Natural killer cell (primary cell): ENCODE data around the gene MB. TPM values are rescaled to one million over a fixed set of nuclear protein-coding genes. Genes with fewer than 3 reads are reported as not detected.

Source experiments
- ATAC-seq, 3 donors: fragments of 150-1000 bp in 2 of 3; fragments of 200-7000 bp in 1 of 3; cut with Tn5 transposase; 1 replicate in 1 of 3; 2 replicates in 2 of 3; pipeline ENCODE4 v1.10.0; 2021; ENCODE audit warnings: mild to moderate bottlenecking in 2 of 3, moderate library complexity in 2 of 3
- DNase-seq, 2 donors: peaks; one replicate each; pipeline versions ENCODE4 v3.0.0 to v3.0.0-alpha.2; 2013 to 2021; ENCODE audit warnings: mixed read lengths in 1 of 2
- H3K27ac ChIP-seq: one replicate; pipeline ENCODE4 v1.5.1; 2013; ENCODE audit warnings: mild to moderate bottlenecking, low read length
- H3K27me3 ChIP-seq: one replicate; pipeline ENCODE4 v1.6.1; 2013; ENCODE audit warnings: low read length; ENCODE audit not compliant: control insufficient read depth, insufficient read depth
- H3K36me3 ChIP-seq: one replicate; pipeline ENCODE4 v1.6.1; 2013; ENCODE audit warnings: low read length; ENCODE audit not compliant: control insufficient read depth, insufficient read depth
- H3K4me1 ChIP-seq: one replicate; pipeline ENCODE4 v1.6.1; 2013; ENCODE audit warnings: low read length; ENCODE audit not compliant: control insufficient read depth, insufficient read depth
- H3K4me3 ChIP-seq: one replicate; pipeline ENCODE4 v1.5.1; 2013; ENCODE audit warnings: low read length
- H3K9me3 ChIP-seq: one replicate; pipeline ENCODE4 v1.6.1; 2013; ENCODE audit warnings: low read length; ENCODE audit not compliant: control insufficient read depth, insufficient read depth
- H3K27ac Mint-ChIP-seq, 2 donors: one replicate each; pipeline ENCODE4 v1.8.0; 2022; ENCODE audit warnings: mild to moderate bottlenecking in 2 of 2, mixed read lengths in 2 of 2, moderate library complexity in 1 of 2
- H3K27me3 Mint-ChIP-seq, 2 donors: one replicate each; pipeline ENCODE4 v1.8.0; 2022; ENCODE audit warnings: low read depth in 2 of 2, mixed read lengths in 2 of 2
- H3K36me3 Mint-ChIP-seq: one replicate; pipeline ENCODE4 v1.8.0; 2022; ENCODE audit warnings: mixed read lengths
- H3K4me1 Mint-ChIP-seq, 2 donors: one replicate each; pipeline ENCODE4 v1.8.0; 2022; ENCODE audit warnings: mixed read lengths in 2 of 2
- H3K4me3 Mint-ChIP-seq: one replicate; pipeline ENCODE4 v1.8.0; 2022; ENCODE audit warnings: mild to moderate bottlenecking, moderate library complexity, mixed read lengths
- H3K9me3 Mint-ChIP-seq, 2 donors: one replicate each; pipeline ENCODE4 v1.8.0; 2022; ENCODE audit warnings: mixed read lengths in 2 of 2
- WGBS: methylation state at CpG from one replicate; pipeline ENCODE4 v1.1.7; 2013; ENCODE audit warnings: missing lambda C conversion rate; ENCODE audit not compliant: insufficient coverage; 5-methylcytosine and 5-hydroxymethylcytosine counted together
- intact Hi-C: fragments of 100-400 bp; cut with micrococcal nuclease; formaldehyde crosslinking; loops from one replicate; pipeline ENCODE4 v1.14.2; 2022
- total RNA-seq, 4 donors: library from RNA; stranded (reverse); fragments of 120-200 nt in 1 of 4; gene quantifications; one replicate each; pipeline versions ENCODE4 v1.2.3 to v1.2.4, GENCODE V29; 2013 to 2022
- TF ChIP-seq, protein P1 (sequence below): fragments of 200-600 bp; IDR thresholded peaks from one replicate; pipeline ENCODE4 v1.8.0; 2022; ENCODE audit warnings: antibody characterized with exemption

MB gene
- total RNA-seq, 3 donors from 2014 or later (not counting 1 experiment from before 2014, with no cell fraction given): not detected

GRCh38 chr22:35611200-35611890 lies 5.8 kb downstream of the MB start:
- TF ChIP-seq, protein P1, sequence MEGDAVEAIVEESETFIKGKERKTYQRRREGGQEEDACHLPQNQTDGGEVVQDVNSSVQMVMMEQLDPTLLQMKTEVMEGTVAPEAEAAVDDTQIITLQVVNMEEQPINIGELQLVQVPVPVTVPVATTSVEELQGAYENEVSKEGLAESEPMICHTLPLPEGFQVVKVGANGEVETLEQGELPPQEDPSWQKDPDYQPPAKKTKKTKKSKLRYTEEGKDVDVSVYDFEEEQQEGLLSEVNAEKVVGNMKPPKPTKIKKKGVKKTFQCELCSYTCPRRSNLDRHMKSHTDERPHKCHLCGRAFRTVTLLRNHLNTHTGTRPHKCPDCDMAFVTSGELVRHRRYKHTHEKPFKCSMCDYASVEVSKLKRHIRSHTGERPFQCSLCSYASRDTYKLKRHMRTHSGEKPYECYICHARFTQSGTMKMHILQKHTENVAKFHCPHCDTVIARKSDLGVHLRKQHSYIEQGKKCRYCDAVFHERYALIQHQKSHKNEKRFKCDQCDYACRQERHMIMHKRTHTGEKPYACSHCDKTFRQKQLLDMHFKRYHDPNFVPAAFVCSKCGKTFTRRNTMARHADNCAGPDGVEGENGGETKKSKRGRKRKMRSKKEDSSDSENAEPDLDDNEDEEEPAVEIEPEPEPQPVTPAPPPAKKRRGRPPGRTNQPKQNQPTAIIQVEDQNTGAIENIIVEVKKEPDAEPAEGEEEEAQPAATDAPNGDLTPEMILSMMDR: no peak
- no peaks in the 10 kb centered on the region for H3K9me3 Mint-ChIP-seq
- H3K36me3 ChIP-seq: no peaks in the 10 kb centered on the region
- H3K27ac ChIP-seq: no peak overlapping the region
- no peak overlapping the region for H3K4me3 Mint-ChIP-seq
- no peaks in the 10 kb centered on the region for H3K9me3 ChIP-seq
- no peaks in the 10 kb centered on the region for H3K27me3 ChIP-seq
- H3K27ac Mint-ChIP-seq: no peak overlapping the region
- no peaks in the 10 kb centered on the region for H3K36me3 Mint-ChIP-seq
- peaks cover 14 to 25% of the 10 kb centered on the region in 2 donors for H3K27me3 Mint-ChIP-seq
- 62% methylated on average over 6 of the region's 6 CpGs for WGBS
- H3K4me1 ChIP-seq: peaks cover 29% of the 10 kb centered on the region
- ATAC-seq: no peak
- H3K4me1 Mint-ChIP-seq: peaks cover 7 to 13% of the 10 kb centered on the region in 2 donors
- H3K4me3 ChIP-seq: no peak overlapping the region
- no peak for DNase-seq
- intact Hi-C loops: no loop called here

DNA sequence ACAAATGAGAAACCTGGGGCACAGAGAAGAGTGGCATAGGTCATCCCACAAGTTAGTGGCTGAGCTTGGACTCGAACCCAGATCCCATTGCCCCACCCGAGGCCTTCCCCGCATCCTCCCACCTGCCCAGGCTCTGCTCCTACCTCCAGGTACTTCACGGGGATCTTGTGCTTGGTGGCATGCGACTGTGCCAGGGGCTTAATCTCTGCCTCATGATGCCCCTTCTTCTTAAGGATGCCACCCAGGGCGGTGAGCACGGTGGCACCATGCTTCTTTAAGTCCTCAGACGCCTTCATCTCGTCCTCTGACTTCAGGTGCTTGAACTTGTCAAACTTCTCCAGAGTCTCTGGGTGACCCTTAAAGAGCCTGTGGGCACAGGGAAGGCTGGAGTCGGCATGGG lies 6.4 kb downstream of the MB start:
- Histone ChIP-seq H3K4me1 (peaks cover 25% of the 10 kb centered on the region), H3K36me3 (no peaks in the 10 kb centered on the region), H3K4me3 (no peak overlapping the region), H3K27ac (no peak overlapping the region), H3K27me3 (no peaks in the 10 kb centered on the region), H3K9me3 (no peaks in the 10 kb centered on the region)
- WGBS: 78% methylated on average over 10 of the region's 10 CpGs
- TF ChIP-seq, protein P1: no peak
- Mint-ChIP-seq H3K27ac (no peak overlapping the region), H3K4me1 (peaks cover 4 to 10% of the 10 kb centered on the region in 2 donors), H3K36me3 (no peaks in the 10 kb centered on the region), H3K27me3 (peaks cover 14 to 28% of the 10 kb centered on the region in 2 donors), H3K4me3 (no peak overlapping the region), H3K9me3 (no peaks in the 10 kb centered on the region)
- ATAC-seq (no peak), DNase-seq (no peak)
- intact Hi-C loops: no loop called here

DNA sequence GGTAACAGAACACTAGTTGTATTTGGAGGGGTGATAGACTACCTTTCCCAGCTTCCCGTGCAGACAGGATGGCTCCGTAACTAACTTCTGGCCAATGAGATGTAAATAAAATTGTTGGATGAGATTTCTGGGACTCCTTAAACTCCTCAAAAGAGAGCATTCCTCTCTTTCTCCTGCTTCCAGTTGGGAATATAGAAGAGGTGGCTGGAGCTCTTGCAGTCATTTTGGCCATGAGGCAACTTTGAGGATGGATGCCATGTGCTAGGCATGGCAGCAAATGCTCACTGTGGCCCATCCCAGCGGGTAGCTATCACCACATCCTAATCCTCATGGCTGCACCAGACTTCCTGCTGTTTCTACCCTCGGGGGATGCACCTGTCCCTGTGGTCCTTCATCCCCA lies 7.4 kb downstream of the MB start:
- H3K27ac ChIP-seq: no peak overlapping the region
- H3K27me3 ChIP-seq: no peaks in the 10 kb centered on the region
- peaks cover 0 to 6% of the 10 kb centered on the region in 2 donors for H3K4me1 Mint-ChIP-seq
- H3K4me3 ChIP-seq: no peak overlapping the region
- intact Hi-C loops: no loop called here
- no peak for DNase-seq
- TF ChIP-seq, protein P1: no peak
- H3K27me3 Mint-ChIP-seq: peaks cover 16 to 28% of the 10 kb centered on the region in 2 donors
- no peaks in the 10 kb centered on the region for H3K9me3 ChIP-seq
- peaks cover 20% of the 10 kb centered on the region for H3K4me1 ChIP-seq
- no peaks in the 10 kb centered on the region for H3K9me3 Mint-ChIP-seq
- no peaks in the 10 kb centered on the region for H3K36me3 ChIP-seq
- no peak overlapping the region for H3K27ac Mint-ChIP-seq
- 61% methylated on average over 4 of the region's 4 CpGs for WGBS
- no peaks in the 10 kb centered on the region for H3K36me3 Mint-ChIP-seq
- ATAC-seq: no peak
- no peak overlapping the region for H3K4me3 Mint-ChIP-seq

DNA sequence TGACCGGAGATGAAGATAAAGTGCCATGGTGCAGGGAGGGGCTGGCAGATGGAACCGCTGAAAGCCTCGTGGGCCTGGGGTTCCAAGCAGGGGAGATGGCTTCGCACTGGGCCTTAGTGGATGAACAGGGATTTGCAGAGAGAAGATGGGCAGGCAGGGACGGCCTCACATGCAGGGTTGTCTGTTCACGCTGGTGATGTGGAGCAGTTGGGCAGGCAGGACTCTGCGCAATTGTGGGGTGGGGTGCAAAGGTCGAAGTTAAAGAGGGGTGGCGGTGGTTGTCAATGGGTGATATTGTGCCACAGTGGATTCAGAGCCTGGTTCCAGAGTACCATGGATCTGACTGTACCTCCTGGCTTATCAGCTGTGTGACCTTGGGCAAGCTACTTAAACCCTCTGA lies 7.9 kb downstream of the MB start:
- no peaks in the 10 kb centered on the region for H3K36me3 Mint-ChIP-seq
- WGBS: 91% methylated on average over 9 of the region's 9 CpGs
- intact Hi-C loops: no loop called here
- no peak overlapping the region for H3K27ac Mint-ChIP-seq
- H3K4me1 ChIP-seq: peaks cover 22% of the 10 kb centered on the region
- peaks cover 0 to 6% of the 10 kb centered on the region in 2 donors for H3K4me1 Mint-ChIP-seq
- H3K27me3 Mint-ChIP-seq: peaks cover 16 to 28% of the 10 kb centered on the region in 2 donors
- no peaks in the 10 kb centered on the region for H3K36me3 ChIP-seq
- H3K4me3 Mint-ChIP-seq: no peak overlapping the region
- H3K4me3 ChIP-seq: no peak overlapping the region
- H3K27ac ChIP-seq: no peak overlapping the region
- ATAC-seq (no peak), DNase-seq (no peak)
- no peaks in the 10 kb centered on the region for H3K9me3 Mint-ChIP-seq
- no peaks in the 10 kb centered on the region for H3K9me3 ChIP-seq
- no peaks in the 10 kb centered on the region for H3K27me3 ChIP-seq
- TF ChIP-seq, protein P1: no peak
